SK-N-SH (cell line): ENCODE results near the gene SNAI1. TPM values are rescaled to one million over a fixed set of nuclear protein-coding genes. Genes with fewer than 3 reads are reported as not detected.
"Not testable (repeated sequence)": the region's sequence is repeated elsewhere in the genome, so short reads cannot be mapped to it uniquely, and the experiment has no call there.

Experiments used
- CTCF ChIA-PET: fragments of 300-600, 350-600 bp; formaldehyde crosslinking; extraction: SDS; loops from one replicate; lab custom pipeline; 2021; lab: Yijun Ruan, JAX
- POLR2A ChIA-PET: fragments of 350-600 bp; sonication (Branson Sonifier 250); formaldehyde crosslinking; extraction: SDS; loops from one replicate; lab custom pipeline; 2020; ENCODE audit warnings: antibody characterized with exemption, inconsistent platforms; lab: Yijun Ruan, JAX
- DNase-seq: peaks from one replicate; pipeline ENCODE4 v3.0.0; 2012
- H2AFZ ChIP-seq: fragments of 200-600 bp; sonication (generic); 2 replicates; pipeline ENCODE4 v1.8.1; 2016; ENCODE audit warnings: antibody characterized with exemption, mild to moderate bottlenecking, low read depth
- H3F3A ChIP-seq: fragments of 200-600 bp; sonication (generic); replicated peaks from 2 replicates; pipeline ENCODE3; 2016; ENCODE audit warnings: antibody characterized with exemption, mild to moderate bottlenecking; ENCODE audit not compliant: insufficient read depth
- H3K27ac ChIP-seq, 2 experiments: fragments of 200-500 bp in 1 of 2; fragments of 200-600 bp in 1 of 2; sonication (Bioruptor generic) in 1 of 2; sonication (generic), shearing (Covaris generic) in 1 of 2; 2 replicates each; pipeline versions ENCODE4 v1.5.1 to v1.6.1; 2014 to 2016; ENCODE audit warnings: low read depth in 2 of 2, inconsistent platforms in 1 of 2, low read length in 1 of 2, mild to moderate bottlenecking in 1 of 2, mixed read lengths in 1 of 2
- H3K27me3 ChIP-seq: fragments of 200-600 bp; sonication (generic), shearing (Covaris generic); 2 replicates; pipeline ENCODE4 v1.6.1; 2016; ENCODE audit warnings: mixed run types; ENCODE audit not compliant: insufficient read depth
- H3K36me3 ChIP-seq, 2 experiments: fragments of 200-500 bp in 1 of 2; fragments of 200-600 bp in 1 of 2; sonication (Bioruptor generic) in 1 of 2; sonication (generic) in 1 of 2; replicated peaks in 1 of 2; 2 replicates each; pipeline versions ENCODE3 to v1.5.1; 2014 to 2016; ENCODE audit warnings: low read length in 1 of 2, mild to moderate bottlenecking in 1 of 2; ENCODE audit not compliant: insufficient read depth in 2 of 2, control insufficient read depth in 1 of 2
- H3K4me1 ChIP-seq, 2 experiments: fragments of 200-500 bp in 1 of 2; fragments of 200-600 bp in 1 of 2; sonication (Bioruptor generic) in 1 of 2; sonication (generic), shearing (Covaris generic) in 1 of 2; 2 replicates each; pipeline versions ENCODE4 v1.5.1 to v1.6.1; 2014 to 2016; ENCODE audit warnings: low read depth in 1 of 2, low read length in 1 of 2, mixed run types in 1 of 2; ENCODE audit not compliant: insufficient read depth in 2 of 2, control insufficient read depth in 1 of 2
- H3K4me2 ChIP-seq: fragments of 200-600 bp; sonication (generic), shearing (Covaris generic); 2 replicates; pipeline ENCODE4 v1.6.1; 2017; ENCODE audit warnings: mixed run types
- H3K4me3 ChIP-seq, 2 experiments: fragments of 200-500 bp in 1 of 2; fragments of 200-600 bp in 1 of 2; sonication (Bioruptor generic) in 1 of 2; sonication (generic), shearing (Covaris generic) in 1 of 2; 2 replicates each; pipeline versions ENCODE4 v1.5.1 to v1.8.1; 2014 to 2016; ENCODE audit warnings: low read depth in 2 of 2, inconsistent platforms in 1 of 2, low read length in 1 of 2, mild to moderate bottlenecking in 1 of 2, mixed read lengths in 1 of 2, moderate library complexity in 1 of 2
- H3K79me2 ChIP-seq: fragments of 200-600 bp; sonication (generic); 2 replicates; pipeline ENCODE4 v1.8.1; 2017; ENCODE audit warnings: mild to moderate bottlenecking; ENCODE audit not compliant: insufficient read depth
- H3K9ac ChIP-seq: fragments of 200-600 bp; sonication (generic); 2 replicates; pipeline ENCODE4 v1.6.1; 2017; ENCODE audit warnings: mixed run types
- H3K9me2 ChIP-seq: fragments of 200-600 bp; sonication (generic); 2 replicates; pipeline ENCODE4 v1.6.1; 2017; ENCODE audit warnings: mixed run types
- H3K9me3 ChIP-seq: fragments of 200-600 bp; sonication (generic); 2 replicates; pipeline ENCODE4 v1.6.1; 2017; ENCODE audit warnings: mixed run types, mild to moderate bottlenecking, moderate library complexity
- H4K20me1 ChIP-seq: fragments of 200-600 bp; sonication (generic); 2 replicates; pipeline ENCODE4 v1.6.1; 2017; ENCODE audit warnings: mild to moderate bottlenecking, mixed run types; ENCODE audit not compliant: insufficient read depth
- CHD2 ChIP-seq: fragments of 150-350 bp; IDR thresholded peaks from 2 replicates; pipeline ENCODE4 v1.6.1; 2018; ENCODE audit warnings: low read length; ENCODE audit not compliant: partially characterized antibody
- ELF1 ChIP-seq: IDR thresholded peaks from 2 replicates; pipeline ENCODE4 v1.4.0; 2012
- EZH2phosphoT487 ChIP-seq: fragments of 200-600 bp; sonication (generic); IDR thresholded peaks from 2 replicates; pipeline ENCODE4 v1.6.1; 2017; ENCODE audit warnings: low read depth, mixed run types, mild to moderate bottlenecking, antibody characterized with exemption, moderate library complexity, borderline replicate concordance
- FOSL2 ChIP-seq: IDR thresholded peaks from 2 replicates; pipeline ENCODE4 v1.4.0; 2012; ENCODE audit warnings: low read depth, mild to moderate bottlenecking, moderate library complexity, borderline replicate concordance
- FOXJ3 ChIP-seq: sonication (generic); formaldehyde crosslinking; IDR thresholded peaks from 2 replicates; pipeline ENCODE4 v1.5.1; 2020; ENCODE audit warnings: mild to moderate bottlenecking, missing genetic modification reagents
- GATA2 ChIP-seq: sonication (generic); formaldehyde crosslinking; IDR thresholded peaks from 2 replicates; pipeline ENCODE4 v1.5.0; 2020; ENCODE audit warnings: mild to moderate bottlenecking, missing genetic modification reagents
- IRF3 ChIP-seq: fragments of 150-350 bp; IDR thresholded peaks from 2 replicates; pipeline ENCODE4 v1.6.1; 2016; ENCODE audit warnings: mild to moderate bottlenecking, low read depth, low read length
- JUND ChIP-seq: IDR thresholded peaks from 2 replicates; pipeline ENCODE4 v1.4.0; 2012
- MAX ChIP-seq: IDR thresholded peaks from 2 replicates; pipeline ENCODE4 v1.4.0; 2012; ENCODE audit warnings: low read depth
- MEF2A ChIP-seq: IDR thresholded peaks from 2 replicates; pipeline ENCODE4 v1.4.0; 2012; ENCODE audit warnings: low read depth, borderline replicate concordance
- MXI1 ChIP-seq: IDR thresholded peaks from 2 replicates; pipeline ENCODE4 v1.6.1; 2012; ENCODE audit warnings: mild to moderate bottlenecking, low read depth, low read length, improper control_type of control experiment
- NRF1 ChIP-seq: IDR thresholded peaks from 2 replicates; pipeline ENCODE4 v1.6.1; 2012; ENCODE audit warnings: low read depth, mild to moderate bottlenecking, low read length
- PBX3 ChIP-seq: IDR thresholded peaks from 2 replicates; pipeline ENCODE4; 2012
- RAD21 ChIP-seq: IDR thresholded peaks from 2 replicates; pipeline ENCODE4 v1.6.1; 2012; ENCODE audit warnings: mild to moderate bottlenecking, low read length
- REST ChIP-seq: IDR thresholded peaks from 2 replicates; pipeline ENCODE4 v1.6.1; 2012; ENCODE audit warnings: mild to moderate bottlenecking, low read depth, low read length, moderate library complexity
- RXRA ChIP-seq: IDR thresholded peaks from 2 replicates; pipeline ENCODE4 v1.4.0; 2012; ENCODE audit warnings: low read depth, mild to moderate bottlenecking, borderline replicate concordance
- SIN3A ChIP-seq: IDR thresholded peaks from 2 replicates; pipeline ENCODE4 v1.6.1; 2012; ENCODE audit warnings: low read depth, mild to moderate bottlenecking, low read length, moderate library complexity, borderline replicate concordance
- SMC3 ChIP-seq: IDR thresholded peaks from 2 replicates; pipeline ENCODE4 v1.6.1; 2012; ENCODE audit warnings: low read depth, low read length, improper control_type of control experiment
- TAF1 ChIP-seq: IDR thresholded peaks from 2 replicates; pipeline ENCODE4 v1.6.1; 2012; ENCODE audit warnings: low read depth, mild to moderate bottlenecking, low read length, moderate library complexity, borderline replicate concordance
- YY1 ChIP-seq: IDR thresholded peaks from 2 replicates; pipeline ENCODE4 v1.4.0; 2012; ENCODE audit warnings: low read depth, mild to moderate bottlenecking
- WGBS: methylation state at CpG from one replicate; pipeline ENCODE4 v1.1.6; 2017; ENCODE audit warnings: low lambda C conversion rate; 5-methylcytosine and 5-hydroxymethylcytosine counted together
- polyA plus RNA-seq, 3 experiments: library from polyadenylated mRNA; depleted of rRNA; stranded (reverse); fragments of >200 nt; gene quantifications; 2 replicates each; pipeline ENCODE4 v1.2.3, GENCODE V29; 2012

The SNAI1 gene
- polyA plus RNA-seq, 1 of the 3 experiments (the other 2 are of a cell fraction): 6.2 TPM

DNA sequence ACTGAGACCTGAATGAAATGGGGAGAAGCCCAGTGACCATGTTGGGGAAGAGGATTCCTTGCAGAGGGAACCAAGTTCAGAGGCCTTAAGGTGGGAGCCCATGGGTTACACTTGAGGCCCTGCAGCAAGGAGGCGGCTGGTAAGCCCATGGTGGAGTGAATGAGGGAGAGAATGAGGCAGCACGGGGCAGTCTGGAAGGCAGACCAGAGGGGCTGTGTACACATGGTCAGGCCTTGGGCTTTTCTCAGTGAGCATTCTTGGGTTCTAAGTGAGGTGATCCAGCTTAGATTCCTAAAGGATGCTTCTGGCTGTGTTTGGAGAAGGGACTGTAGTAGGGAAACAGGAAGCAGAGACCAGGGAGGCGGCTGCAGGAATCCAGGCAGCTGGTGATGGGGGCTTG is 27.6 kb upstream of the SNAI1 start:
- H3K4me2 ChIP-seq: no peak overlapping the region
- no peaks in the 10 kb centered on the region for H3K9me2 ChIP-seq
- ChIA-PET CTCF (interaction anchor here (3.1 to 3.9 kb wide), 2 partner anchors 23 to 116 kb away, joined by 14 to 15 read pairs; no protein-coding TSS in a partner anchor), POLR2A (no interaction called here)
- no peak for DNase-seq
- 100% methylated on average over 3 of the region's 3 CpGs for WGBS
- H4K20me1 ChIP-seq: no peaks in the 10 kb centered on the region
- peaks cover 0 to 9% of the 10 kb centered on the region in 2 experiments; a peak in 2 of 4 replicates for H3K4me1 ChIP-seq
- no peaks in the 10 kb centered on the region for H3K27me3 ChIP-seq
- H3K27ac ChIP-seq: no peak overlapping the region
- H3K79me2 ChIP-seq: peaks cover 20% of the 10 kb centered on the region
- H3K36me3 ChIP-seq: peaks cover 22 to 63% of the 10 kb centered on the region in 2 experiments
- no peaks in the 10 kb centered on the region for H3K9me3 ChIP-seq
- H2AFZ ChIP-seq: no peak overlapping the region
- peaks cover 28% of the 10 kb centered on the region for H3F3A ChIP-seq
- TF ChIP-seq REST (no peak), JUND (no peak), SMC3 (no peak), SIN3A (no peak), FOXJ3 (CRISPR knock-in tag) (no peak), CHD2 (no peak), FOSL2 (no peak), MXI1 (no peak), MAX (no peak), NRF1 (no peak), GATA2 (no peak), IRF3 (no peak), ELF1 (no peak), EZH2phosphoT487 (no peak), RAD21 (no peak), PBX3 (no peak), RXRA (no peak), MEF2A (no peak), TAF1 (no peak), YY1 (no peak)
- no peak overlapping the region for H3K4me3 ChIP-seq
- no peak overlapping the region for H3K9ac ChIP-seq

- H2AFZ ChIP-seq, H3K9me2 ChIP-seq, H3K27me3 ChIP-seq, H3K4me2 ChIP-seq, H4K20me1 ChIP-seq, H3K27ac ChIP-seq, H3K4me1 ChIP-seq, H3K4me3 ChIP-seq, POLR2A ChIA-PET, DNase-seq, H3K9ac ChIP-seq, H3K9me3 ChIP-seq: not testable (repeated sequence)
- Histone ChIP-seq H3K79me2 (peaks cover 20% of the 10 kb centered on the region), H3F3A (peaks cover 20% of the 10 kb centered on the region), H3K36me3 (peaks cover 22 to 56% of the 10 kb centered on the region in 2 experiments)
- 99% methylated on average over 11 of the region's 12 CpGs for WGBS
- CTCF ChIA-PET: interaction anchor here (0.7 to 3.9 kb wide), 3 partner anchors 9 to 115 kb away, joined by 3 to 14 read pairs (median 3); no protein-coding TSS in a partner anchor
These were observed 26.9 kb upstream of the SNAI1 start for GRCh38 chr20:49955830-49956396.
